MCF 10A (cell line): ENCODE data around the gene OPRL1. TPM values are rescaled to one million over a fixed set of nuclear protein-coding genes. Genes with fewer than 3 reads are reported as not detected.

Source experiments
- BruUV-seq: library from RNA; stranded (reverse); fragments of 400-500 nt; replicated peaks from 2 replicates; lab custom pipeline; 2021; lab: Mats Ljungman, UMichigan
- CTCF ChIA-PET: fragments of 300-600 bp; sonication (Branson Sonifier 250); formaldehyde crosslinking; extraction: SDS; loops from one replicate; lab custom pipeline; 2021; ENCODE audit warnings: antibody characterized with exemption, inconsistent platforms; lab: Yijun Ruan, JAX
- POLR2A ChIA-PET: fragments of 300-600, 350-650 bp; sonication (Branson Sonifier 250); formaldehyde crosslinking; extraction: SDS; loops from one replicate; lab custom pipeline; 2020; ENCODE audit warnings: antibody characterized with exemption, inconsistent platforms; lab: Yijun Ruan, JAX
- DNase-seq: peaks from one replicate; pipeline ENCODE4 v3.0.0-alpha.2; 2018; ENCODE audit not compliant: unreplicated experiment
- H3K27ac Mint-ChIP-seq: one replicate; pipeline ENCODE4 v1.8.0; 2022; ENCODE audit warnings: mild to moderate bottlenecking, low read depth, mixed read lengths; ENCODE audit not compliant: unreplicated experiment
- H3K27me3 Mint-ChIP-seq: one replicate; pipeline ENCODE4 v1.8.0; 2022; ENCODE audit warnings: mixed read lengths; ENCODE audit not compliant: insufficient read depth, unreplicated experiment
- H3K36me3 Mint-ChIP-seq: one replicate; pipeline ENCODE4 v1.8.0; 2022; ENCODE audit warnings: mild to moderate bottlenecking, moderate library complexity, mixed read lengths; ENCODE audit not compliant: insufficient read depth, unreplicated experiment
- H3K4me1 Mint-ChIP-seq: one replicate; pipeline ENCODE4 v1.8.0; 2022; ENCODE audit warnings: mixed read lengths; ENCODE audit not compliant: insufficient read depth, unreplicated experiment
- H3K4me3 Mint-ChIP-seq: one replicate; pipeline ENCODE4 v1.8.0; 2022; ENCODE audit warnings: mild to moderate bottlenecking, moderate library complexity, mixed read lengths; ENCODE audit not compliant: unreplicated experiment
- H3K9me3 Mint-ChIP-seq: one replicate; pipeline ENCODE4 v1.8.0; 2022; ENCODE audit warnings: mixed read lengths; ENCODE audit not compliant: unreplicated experiment
- intact Hi-C: fragments of 100-400 bp; cut with micrococcal nuclease; formaldehyde crosslinking; loops from 2 replicates; pipeline ENCODE4 v1.14.1; 2022
- total RNA-seq: library from RNA; stranded (reverse); gene quantifications from 2 replicates; pipeline ENCODE4 v1.2.3, GENCODE V29; 2022
- TF ChIP-seq, protein P1 (sequence below): fragments of 200-600 bp; IDR thresholded peaks from one replicate; pipeline ENCODE4 v1.8.0; 2022; ENCODE audit warnings: antibody characterized with exemption, mild to moderate bottlenecking; ENCODE audit not compliant: unreplicated experiment

OPRL1 gene
- total RNA-seq, 1 experiment from 2014 or later, result 0.12 TPM

DNA sequence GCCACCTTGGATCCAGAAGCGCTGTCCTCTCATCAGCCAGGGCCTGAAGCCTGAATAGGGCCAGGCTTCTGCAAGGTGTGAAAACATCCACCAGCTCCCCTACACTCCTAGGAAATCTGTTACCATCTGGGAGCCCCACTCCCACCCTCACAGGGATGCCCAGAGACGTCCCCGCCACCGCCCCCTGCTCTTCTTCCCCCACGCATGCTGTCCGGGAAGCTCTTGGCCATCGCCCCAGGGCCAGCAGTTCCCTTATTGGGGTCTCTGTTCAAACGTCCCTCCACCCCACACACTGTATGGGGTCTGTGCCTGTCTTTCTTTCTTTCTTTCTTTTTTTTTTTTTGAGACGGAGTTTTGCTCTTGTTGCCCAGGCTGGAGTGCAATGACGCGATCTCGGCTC is 4.3 kb upstream of the OPRL1 start:
- Mint-ChIP-seq H3K4me3 (no peak overlapping the region), H3K36me3 (no peaks in the 10 kb centered on the region), H3K27ac (no peak overlapping the region), H3K9me3 (no peaks in the 10 kb centered on the region), H3K4me1 (peaks cover 8% of the 10 kb centered on the region), H3K27me3 (no peaks in the 10 kb centered on the region)
- BruUV-seq, result no TSS peak
- TF ChIP-seq, protein P1, sequence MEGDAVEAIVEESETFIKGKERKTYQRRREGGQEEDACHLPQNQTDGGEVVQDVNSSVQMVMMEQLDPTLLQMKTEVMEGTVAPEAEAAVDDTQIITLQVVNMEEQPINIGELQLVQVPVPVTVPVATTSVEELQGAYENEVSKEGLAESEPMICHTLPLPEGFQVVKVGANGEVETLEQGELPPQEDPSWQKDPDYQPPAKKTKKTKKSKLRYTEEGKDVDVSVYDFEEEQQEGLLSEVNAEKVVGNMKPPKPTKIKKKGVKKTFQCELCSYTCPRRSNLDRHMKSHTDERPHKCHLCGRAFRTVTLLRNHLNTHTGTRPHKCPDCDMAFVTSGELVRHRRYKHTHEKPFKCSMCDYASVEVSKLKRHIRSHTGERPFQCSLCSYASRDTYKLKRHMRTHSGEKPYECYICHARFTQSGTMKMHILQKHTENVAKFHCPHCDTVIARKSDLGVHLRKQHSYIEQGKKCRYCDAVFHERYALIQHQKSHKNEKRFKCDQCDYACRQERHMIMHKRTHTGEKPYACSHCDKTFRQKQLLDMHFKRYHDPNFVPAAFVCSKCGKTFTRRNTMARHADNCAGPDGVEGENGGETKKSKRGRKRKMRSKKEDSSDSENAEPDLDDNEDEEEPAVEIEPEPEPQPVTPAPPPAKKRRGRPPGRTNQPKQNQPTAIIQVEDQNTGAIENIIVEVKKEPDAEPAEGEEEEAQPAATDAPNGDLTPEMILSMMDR, result no peak
- no peak for DNase-seq
- intact Hi-C loops, result no loop called here
- ChIA-PET CTCF (interaction anchor here (0.9 to 1.5 kb wide), 3 partner anchors 9 to 538 kb away, joined by 4 read pairs; partner anchors contain the start of gene PTK6), POLR2A (interaction anchor here (0.6 to 1.3 kb wide), 3 partner anchors 42 to 119 kb away, joined by 3 to 5 read pairs (median 4); partner anchors contain the start of genes PRPF6 and UCKL1)

DNA sequence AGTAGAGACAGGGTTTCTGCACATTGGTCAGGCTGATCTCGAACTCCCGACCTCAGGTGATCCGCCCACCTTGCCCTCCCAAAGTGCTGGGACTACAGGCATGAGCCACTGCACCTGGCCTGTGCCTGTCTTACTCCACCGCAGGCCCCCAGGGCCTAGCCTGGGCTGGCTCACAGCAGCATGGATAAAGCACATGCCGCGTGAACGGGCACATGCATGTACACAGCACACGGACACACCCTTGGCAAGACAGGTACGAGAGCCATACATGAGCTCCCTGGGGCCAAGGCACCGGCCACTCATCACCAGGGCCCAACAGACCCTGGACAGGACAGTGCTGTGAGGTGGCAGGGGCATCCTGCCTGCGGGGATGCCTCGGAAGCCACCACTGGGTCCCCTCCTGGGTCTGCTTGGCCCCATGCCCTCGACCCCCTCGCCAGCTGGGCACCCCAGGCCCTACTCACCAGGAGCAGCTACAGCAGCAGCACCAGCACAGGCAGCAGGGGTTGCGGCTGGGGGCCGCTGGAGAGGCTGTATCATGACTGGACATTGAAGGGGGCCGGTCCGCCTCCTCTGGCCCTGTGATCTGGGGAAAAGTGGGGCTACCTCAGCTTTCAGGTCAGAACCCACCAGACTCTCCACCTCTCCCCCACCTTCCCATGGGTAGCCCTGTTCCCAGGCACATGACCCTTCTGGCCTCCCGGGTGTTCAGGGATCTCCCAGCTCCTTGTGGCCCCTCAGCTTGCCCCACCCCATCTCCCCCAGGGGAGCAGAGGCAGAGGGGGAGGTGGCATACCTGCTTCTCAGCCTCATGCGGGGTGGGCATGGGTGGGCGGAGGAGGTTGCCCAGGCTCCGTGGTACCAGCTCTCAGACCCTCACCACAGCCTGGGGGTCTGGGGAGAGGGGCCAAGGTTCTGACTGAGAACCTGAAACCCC is 3.6 kb upstream of the OPRL1 start:
- Mint-ChIP-seq H3K27me3 (no peaks in the 10 kb centered on the region), H3K4me3 (no peak overlapping the region), H3K4me1 (peaks cover 8% of the 10 kb centered on the region), H3K27ac (no peak overlapping the region), H3K36me3 (no peaks in the 10 kb centered on the region), H3K9me3 (no peaks in the 10 kb centered on the region)
- CTCF ChIA-PET, result interaction anchor here (0.6 to 1.5 kb wide), 4 partner anchors 9 to 45 kb away, joined by 3 to 4 read pairs (median 4); no protein-coding TSS in a partner anchor
- TF ChIP-seq, protein P1, result no peak
- intact Hi-C loops, result no loop called here
- DNase-seq, result no peak
- POLR2A ChIA-PET, result interaction anchor here (0.6 to 1.3 kb wide), 3 partner anchors 14 to 120 kb away, joined by 3 to 4 read pairs (median 3); partner anchors contain the start of gene UCKL1
- no TSS peak for BruUV-seq

- ChIA-PET POLR2A (interaction anchor here (0.9 to 1.3 kb wide), 2 partner anchors 15 to 44 kb away, joined by 3 to 4 read pairs; no protein-coding TSS in a partner anchor), CTCF (interaction anchor here (1.0 to 1.5 kb wide), 2 partner anchors 10 to 42 kb away, joined by 4 read pairs; no protein-coding TSS in a partner anchor)
- Mint-ChIP-seq H3K36me3 (no peaks in the 10 kb centered on the region), H3K4me1 (peaks cover 8% of the 10 kb centered on the region), H3K27ac (no peak overlapping the region), H3K27me3 (no peaks in the 10 kb centered on the region), H3K4me3 (no peak overlapping the region), H3K9me3 (no peaks in the 10 kb centered on the region)
- TF ChIP-seq, protein P1, result no peak
- DNase-seq, result no peak
- no TSS peak for BruUV-seq
- intact Hi-C loops, result no loop called here
Measured at GRCh38 chr20:64077094-64077493, 2.8 kb upstream of the OPRL1 start.

- no peaks in the 10 kb centered on the region for H3K9me3 Mint-ChIP-seq
- intact Hi-C loops, result no loop called here
- no peaks in the 10 kb centered on the region for H3K36me3 Mint-ChIP-seq
- H3K4me3 Mint-ChIP-seq, result no peak overlapping the region
- H3K27ac Mint-ChIP-seq, result no peak overlapping the region
- H3K4me1 Mint-ChIP-seq, result peaks cover 8% of the 10 kb centered on the region
- no peaks in the 10 kb centered on the region for H3K27me3 Mint-ChIP-seq
- ChIA-PET CTCF (interaction anchor here (4.5 kb wide), 1 partner anchor 8 kb away, joined by 25 read pairs; no protein-coding TSS in a partner anchor), POLR2A (interaction anchor here (2.0 kb wide), 1 partner anchor 16 kb away, joined by 10 read pairs; the partner anchor contains the start of gene TCEA2)
- TF ChIP-seq, protein P1, result no peak
- no peak for DNase-seq
- no TSS peak for BruUV-seq
Measured at GRCh38 chr20:64077541-64077875, 2.4 kb upstream of the OPRL1 start.
